ENCODE data around the gene PTS.

Gene PTS

GRCh38 chr11:112221274-112221835 lies 4.9 kb upstream of the PTS start:
- in situ Hi-C loops (cut with HindIII; ENCODE audit: low sequenced_read_pairs): no loop called here

GRCh38 chr11:112222303-112222702 lies 3.9 kb upstream of the PTS start:
- in situ Hi-C loops (cut with HindIII; ENCODE audit: low sequenced_read_pairs): no loop called here

GRCh38 chr11:112223121-112223520 lies 3.1 kb upstream of the PTS start:
- in situ Hi-C loops (cut with HindIII; ENCODE audit: low sequenced_read_pairs): no loop called here

DNA sequence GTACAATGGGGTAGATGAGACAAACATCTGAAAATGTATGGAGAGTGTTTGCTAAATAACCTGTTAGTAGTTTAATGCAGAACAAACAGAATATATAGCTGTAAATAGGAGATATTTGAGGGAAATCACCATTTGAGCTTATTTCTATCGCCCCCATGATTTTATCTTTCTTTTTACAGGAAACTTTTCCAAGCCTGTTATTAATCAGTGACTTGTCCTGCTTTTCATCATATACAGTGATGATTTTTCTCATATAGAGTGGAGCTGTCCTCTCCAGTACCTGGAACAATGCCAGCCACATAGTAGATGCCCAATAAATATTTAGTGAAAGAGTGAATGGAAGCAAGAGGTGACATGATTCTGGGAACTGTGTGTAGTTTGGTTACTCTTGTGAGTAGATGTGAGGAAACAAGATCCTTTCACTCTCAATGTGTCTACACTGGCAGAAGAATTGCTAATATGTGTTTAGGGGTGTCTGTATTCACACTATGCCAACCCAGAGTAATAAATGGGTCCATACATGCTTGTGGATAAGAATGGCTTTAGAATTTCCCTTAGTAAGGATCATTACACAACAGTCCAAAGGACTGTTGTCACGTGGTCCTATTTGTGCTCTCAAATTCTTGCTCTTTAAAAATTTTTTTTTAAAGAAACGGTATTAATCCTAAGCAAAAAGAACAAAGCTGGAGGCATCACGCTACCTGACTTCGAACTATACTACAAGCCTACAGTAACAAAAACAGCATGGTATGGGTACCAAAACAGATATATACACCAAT lies 2.3 kb upstream of the PTS start:
- in situ Hi-C loops (cut with HindIII; ENCODE audit: low sequenced_read_pairs): no loop called here

- in situ Hi-C loops (cut with HindIII; ENCODE audit: low sequenced_read_pairs): no loop called here
Measured at GRCh38 chr11:112225753-112226061, 521 bp upstream of the PTS start.

DNA sequence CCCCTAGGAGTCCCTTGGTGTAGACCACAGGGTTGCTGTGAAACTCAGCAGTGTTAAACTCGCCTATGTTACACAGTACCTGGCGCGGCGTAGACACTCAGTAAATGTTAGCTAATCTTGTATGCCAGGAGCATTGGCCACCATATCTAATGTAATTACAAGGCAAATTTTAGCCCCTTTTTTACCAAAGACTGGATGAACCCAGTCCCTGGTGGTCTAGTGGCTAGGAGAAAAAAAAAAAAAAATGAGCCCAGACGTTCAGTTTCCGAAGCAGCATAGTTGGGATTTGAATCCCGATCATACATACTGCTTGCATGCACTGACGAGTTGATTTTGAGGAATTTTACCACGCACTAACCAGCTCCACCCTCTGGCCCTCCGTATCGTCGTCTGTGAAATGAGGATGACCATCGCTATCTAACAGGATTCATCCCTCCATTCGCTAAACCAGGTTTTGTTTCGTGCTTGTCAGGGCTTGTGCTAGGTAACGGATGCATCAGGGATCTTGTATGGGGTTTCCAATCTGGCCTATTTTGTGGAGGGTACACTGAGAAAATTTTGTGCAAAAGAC lies 688 bp downstream of the PTS start:
- in situ Hi-C loops (cut with HindIII; ENCODE audit: low sequenced_read_pairs): no loop called here

DNA sequence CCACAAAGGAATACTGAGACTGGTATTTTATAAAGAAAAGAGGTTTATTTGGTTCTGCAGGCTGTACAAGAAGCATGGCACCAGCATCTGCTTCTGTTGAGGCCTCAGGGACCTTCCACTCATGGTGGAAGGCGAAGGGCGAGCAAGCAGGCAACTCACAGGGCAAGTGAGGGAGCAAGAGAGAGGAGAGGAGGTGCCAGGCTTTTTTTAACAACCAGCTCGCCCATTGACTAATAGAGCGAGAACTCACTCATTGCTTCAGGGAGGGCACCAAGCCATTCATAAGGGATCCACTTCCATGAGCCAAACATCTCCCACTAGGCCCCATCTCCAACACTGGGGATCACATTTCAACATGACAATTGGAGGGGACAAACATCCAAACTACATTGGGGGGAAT lies 1.2 kb downstream of the PTS start:
- in situ Hi-C loops (cut with HindIII; ENCODE audit: low sequenced_read_pairs): no loop called here

DNA sequence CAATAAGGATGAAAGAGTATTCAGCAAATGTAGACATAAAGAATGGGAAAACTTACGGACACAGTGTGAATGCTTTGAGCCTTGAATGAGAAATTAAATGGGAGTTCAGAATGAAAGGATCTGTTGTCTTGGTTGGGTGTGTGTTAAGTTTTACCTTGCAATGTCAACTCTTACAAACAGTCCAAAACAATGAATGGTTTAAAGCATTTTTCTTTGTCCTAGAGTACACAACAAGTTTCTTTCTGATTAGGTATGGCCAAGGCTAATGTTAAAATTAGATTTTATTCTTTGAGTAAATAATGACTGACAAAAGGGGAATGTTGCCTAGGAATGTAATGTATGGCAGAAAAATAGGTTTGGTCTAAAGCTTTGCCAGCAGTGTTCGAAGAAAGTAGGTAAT lies 2.5 kb downstream of the PTS start:
- in situ Hi-C loops (cut with HindIII; ENCODE audit: low sequenced_read_pairs): no loop called here

DNA sequence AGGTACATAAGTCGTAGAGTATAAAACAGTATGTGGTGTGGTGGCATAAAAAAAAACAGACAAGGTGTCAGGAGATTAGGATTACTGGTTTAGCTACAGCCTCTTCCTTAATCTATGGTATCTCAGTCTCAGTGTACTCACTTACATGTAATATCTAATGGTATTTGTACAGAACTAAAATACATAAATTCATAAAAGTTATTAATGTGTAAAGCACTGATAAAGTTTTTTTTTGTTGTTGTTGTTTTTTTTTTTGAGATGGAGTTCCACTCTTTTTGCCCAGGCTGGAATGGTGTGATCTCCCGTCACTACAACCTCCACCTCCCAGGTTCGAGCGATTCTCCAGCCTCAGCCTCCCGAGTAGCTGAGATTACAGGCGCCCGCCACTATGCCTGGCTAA lies 2.9 kb downstream of the PTS start:
- in situ Hi-C loops (cut with HindIII; ENCODE audit: low sequenced_read_pairs): no loop called here

- in situ Hi-C loops (cut with HindIII; ENCODE audit: low sequenced_read_pairs): no loop called here
Measured at GRCh38 chr11:112229746-112230433, 3.7 kb downstream of the PTS start.

GRCh38 chr11:112231952-112232351 lies 5.7 kb downstream of the PTS start:
- in situ Hi-C loops (cut with HindIII; ENCODE audit: low sequenced_read_pairs): no loop called here

DNA sequence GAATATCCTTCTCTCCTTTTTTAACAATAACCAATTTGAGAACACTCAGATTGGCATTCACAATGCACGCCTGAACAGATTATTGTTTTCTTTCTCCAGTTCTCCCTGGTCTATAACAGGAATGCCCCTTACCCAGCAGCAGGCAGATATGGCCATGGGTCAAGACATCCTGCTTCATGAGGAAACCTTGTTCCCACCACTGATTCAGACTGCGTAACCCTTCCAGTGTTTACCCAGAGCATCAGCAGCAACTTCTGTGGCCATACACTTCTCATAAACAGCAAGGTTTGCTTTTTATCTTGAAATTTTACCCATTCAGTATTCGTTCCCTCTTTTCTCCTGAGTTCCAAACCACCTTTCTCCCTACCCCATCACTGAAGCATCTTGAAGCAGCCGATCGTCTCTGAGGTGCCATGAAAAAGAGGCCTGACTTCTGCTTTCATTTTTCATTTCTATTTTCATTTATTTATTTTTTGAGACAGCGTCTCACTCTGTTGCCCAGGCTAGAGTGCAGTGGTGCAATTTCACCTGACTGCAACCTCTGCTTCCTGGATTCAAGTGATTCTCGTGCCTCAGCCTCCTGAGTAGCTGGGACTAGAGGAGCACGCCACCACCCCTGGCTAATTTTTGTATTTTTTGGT lies 9.6 kb downstream of the PTS start:
- in situ Hi-C loops (cut with HindIII; ENCODE audit: low sequenced_read_pairs): no loop called here

DNA sequence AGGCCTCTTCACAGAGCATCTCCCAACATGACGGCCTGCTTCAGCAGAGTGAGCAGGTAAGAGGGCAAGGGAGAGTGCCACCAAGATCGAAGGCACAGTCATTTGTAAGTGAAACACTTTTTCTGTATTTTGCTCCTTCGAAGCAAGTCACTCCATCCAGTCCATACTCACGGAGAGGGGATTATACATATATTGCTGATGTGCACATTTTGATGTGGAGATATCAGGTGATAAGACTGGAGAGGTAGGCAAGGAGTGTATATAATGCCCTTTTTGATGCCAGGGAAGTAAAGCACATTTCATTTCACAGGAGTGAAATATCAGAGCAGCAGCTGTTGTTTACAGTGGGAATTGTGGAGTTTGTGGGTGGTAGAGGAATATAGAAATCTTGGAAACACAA lies 11.2 kb downstream of the PTS start:
- in situ Hi-C loops (cut with HindIII; ENCODE audit: low sequenced_read_pairs): no loop called here

- in situ Hi-C loops (cut with HindIII; ENCODE audit: low sequenced_read_pairs): no loop called here
Measured at GRCh38 chr11:112238041-112238440, 11.8 kb downstream of the PTS start.

- in situ Hi-C loops (cut with HindIII; ENCODE audit: low sequenced_read_pairs): no loop called here
Measured at GRCh38 chr11:112241486-112241885, 15.3 kb downstream of the PTS start.

- in situ Hi-C loops (cut with HindIII; ENCODE audit: low sequenced_read_pairs): no loop called here
Measured at GRCh38 chr11:112247201-112247600, 21.0 kb downstream of the PTS start.

GRCh38 chr11:112248201-112248600 lies 22.0 kb downstream of the PTS start:
- in situ Hi-C loops (cut with HindIII; ENCODE audit: low sequenced_read_pairs): no loop called here

- in situ Hi-C loops (cut with HindIII; ENCODE audit: low sequenced_read_pairs): no loop called here
Measured at GRCh38 chr11:112249871-112250610, 23.8 kb downstream of the PTS start.

DNA sequence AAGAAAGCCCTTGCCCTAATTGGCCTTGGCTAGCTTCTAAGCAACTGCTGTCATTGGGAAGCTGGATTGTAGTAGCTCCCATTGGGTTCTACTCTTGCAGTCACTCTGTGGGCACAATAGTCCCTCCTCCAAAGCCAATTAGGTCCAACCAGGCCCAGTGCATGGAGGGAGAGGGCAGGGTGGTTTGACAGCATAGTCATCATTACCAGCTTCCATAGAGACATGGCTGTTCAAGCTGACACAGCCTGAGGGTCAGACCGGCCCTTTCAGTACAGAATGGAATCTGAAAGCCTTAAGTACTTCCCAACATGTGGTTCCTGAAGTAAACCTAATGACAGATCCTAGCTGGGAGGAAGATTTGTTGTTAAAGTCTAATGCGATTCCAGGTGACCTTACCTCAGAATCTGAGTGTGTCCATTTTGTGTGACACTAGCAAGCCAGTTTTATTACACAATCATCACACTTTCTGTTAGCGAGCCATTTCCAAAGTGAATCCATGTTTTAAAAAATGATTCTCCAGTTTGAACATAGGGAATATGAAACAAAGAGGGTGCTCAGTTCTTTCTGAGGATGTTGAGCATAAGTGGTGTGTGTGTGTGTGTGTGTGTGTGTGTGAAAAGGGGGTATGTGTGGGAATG lies 27.5 kb downstream of the PTS start:
- in situ Hi-C loops (cut with HindIII; ENCODE audit: low sequenced_read_pairs): no loop called here

DNA sequence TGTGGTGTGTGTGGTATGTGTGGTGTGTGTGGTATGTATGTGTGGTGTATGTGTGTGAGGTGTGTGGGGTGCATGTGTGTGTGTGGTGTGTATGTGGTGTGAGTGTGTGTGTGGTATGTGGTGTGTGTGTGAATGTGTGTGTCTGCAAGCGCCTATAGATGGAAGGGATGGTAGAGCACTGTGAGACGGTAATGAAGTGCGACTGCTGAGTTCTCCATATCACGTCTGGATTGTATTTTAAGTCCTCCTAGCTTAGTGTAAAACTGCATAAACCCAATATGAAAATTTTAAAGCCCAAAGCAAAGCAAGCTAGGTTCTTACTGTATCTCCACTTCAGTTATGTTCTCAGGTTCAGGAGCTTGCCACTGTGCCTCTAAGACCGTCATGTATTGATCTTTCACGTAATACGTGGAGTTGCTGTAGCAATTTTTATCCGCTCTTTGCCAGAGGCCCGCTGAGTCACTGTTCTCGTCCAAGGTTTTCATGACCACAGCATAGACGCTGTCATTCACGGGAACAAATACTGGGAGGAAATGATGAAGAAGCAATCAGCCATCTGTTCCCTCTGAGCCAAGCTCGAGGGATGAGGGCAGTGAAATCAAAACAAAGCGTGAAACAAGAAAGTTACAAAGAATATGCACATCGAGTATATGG lies 29.0 kb downstream of the PTS start:
- in situ Hi-C loops (cut with HindIII; ENCODE audit: low sequenced_read_pairs): no loop called here
